NCI-H524 (cell line): ENCODE data around the gene SPECC1.
"Not testable (repeated sequence)": the region's sequence is repeated elsewhere in the genome, so short reads cannot be mapped to it uniquely, and the experiment has no call there.

ENCODE experiments used
- DNase-seq, 2 experiments: peaks; one replicate each; lab custom pipeline; 2025; lab: John Stamatoyannopoulos, UW

The SPECC1 gene

DNA sequence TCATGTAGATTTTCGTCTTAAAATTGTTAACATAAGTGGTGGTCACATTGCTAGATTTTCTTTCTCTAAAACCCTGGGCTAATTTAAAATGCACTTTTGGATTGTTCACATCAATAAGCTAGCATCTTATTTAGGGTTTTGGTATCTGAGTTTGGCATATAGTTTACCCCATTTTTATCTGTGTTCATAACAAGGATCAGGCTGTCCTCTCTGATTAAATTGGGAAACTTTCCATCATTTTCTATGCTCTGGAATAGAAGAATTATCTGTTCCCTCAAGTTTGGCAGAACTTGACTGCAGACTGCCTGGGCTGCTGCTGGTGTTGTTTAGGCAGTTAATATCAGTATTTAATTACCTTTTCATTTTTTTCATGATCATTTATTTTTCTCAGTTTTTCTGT lies 1.8 kb downstream of the SPECC1 start:
- no peak for DNase-seq

DNA sequence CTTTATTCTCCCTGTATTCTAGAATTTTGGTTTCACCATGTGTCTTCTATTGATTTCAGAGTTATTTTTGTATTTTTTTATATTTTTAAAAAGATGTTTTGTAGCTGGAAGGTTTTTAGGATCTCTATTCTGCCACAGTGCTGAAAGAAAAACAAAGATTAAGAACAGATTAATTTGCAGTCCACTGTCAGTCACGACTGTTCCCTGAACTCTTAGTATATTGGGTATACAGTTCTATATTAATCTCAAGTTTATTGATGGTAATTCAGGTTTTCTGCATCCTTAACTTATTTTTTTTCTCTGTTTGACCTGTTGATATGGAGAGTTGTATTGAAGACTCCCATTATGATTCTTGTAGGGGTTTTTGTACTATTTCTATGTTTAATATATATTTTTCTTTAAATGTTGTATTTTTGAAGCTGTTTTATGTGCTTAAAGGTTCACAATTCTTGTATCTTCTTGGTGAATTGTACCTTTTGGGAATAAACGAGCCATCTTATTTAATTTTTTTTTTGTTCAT lies 2.9 kb downstream of the SPECC1 start:
- no peak for DNase-seq

DNA sequence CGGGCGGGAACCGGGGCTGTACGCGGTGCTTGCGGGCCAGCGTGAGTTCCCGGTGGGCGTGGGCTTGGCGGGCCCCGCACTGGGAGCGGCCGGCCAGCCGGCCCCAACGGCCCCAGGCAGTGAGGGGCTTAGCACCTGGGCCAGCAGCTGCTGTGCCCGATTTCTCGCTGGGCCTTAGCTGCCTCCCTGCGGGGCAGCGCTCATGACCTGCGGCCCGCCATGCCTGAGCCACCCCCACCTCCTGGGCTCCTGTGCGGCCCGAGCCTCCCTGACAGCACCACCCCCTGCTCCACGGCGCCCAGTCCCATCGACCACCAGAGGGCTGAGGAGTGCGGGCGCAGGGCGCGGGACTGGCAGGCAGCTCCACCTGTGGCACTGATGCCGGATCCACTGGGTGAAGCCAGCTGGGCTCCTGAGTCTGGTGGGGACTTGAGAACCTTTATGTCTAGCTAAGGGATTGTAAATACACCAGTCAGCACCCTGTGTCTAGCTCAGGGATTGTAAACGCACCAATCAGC lies 7.4 kb downstream of the SPECC1 start:
- DNase-seq = not testable (repeated sequence)

DNA sequence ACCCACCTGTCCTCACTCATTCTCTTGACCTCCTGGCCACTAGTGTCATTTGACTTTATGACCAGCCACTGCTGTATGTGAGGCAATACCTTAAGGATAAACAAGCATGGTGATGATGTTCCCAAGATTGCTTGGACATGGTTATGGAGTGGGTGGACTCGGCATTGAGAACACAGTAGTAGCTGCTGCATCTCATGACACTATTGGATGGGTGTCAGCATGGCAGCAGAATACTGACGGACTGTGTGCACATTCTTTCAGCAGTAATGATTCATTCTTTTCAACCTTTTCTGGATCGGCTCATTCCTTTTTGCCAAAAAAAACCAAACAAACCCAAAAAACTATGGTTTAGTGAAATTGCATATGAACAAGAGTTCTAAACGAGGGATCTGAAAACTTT lies 13.5 kb downstream of the SPECC1 start:
- no peak for DNase-seq

DNA sequence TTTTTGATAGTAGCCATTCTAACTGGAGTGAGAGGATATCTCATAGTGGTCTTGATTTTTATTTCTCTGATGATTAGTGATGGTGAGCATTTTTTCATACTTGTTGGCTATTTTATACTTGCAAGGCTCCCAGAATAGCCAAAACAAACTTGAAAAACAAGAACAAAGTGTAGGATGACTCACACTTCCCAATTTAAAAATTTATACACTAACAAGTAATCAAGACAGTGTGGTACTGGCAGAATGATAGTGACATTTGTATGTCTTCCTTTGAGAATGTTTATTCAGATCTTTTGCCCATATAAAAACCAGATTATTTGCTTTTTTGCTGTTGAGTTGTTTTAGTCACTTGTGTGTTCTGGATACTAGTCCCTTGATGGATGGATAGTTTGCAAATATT lies 17.8 kb downstream of the SPECC1 start:
- DNase-seq = no peak

DNA sequence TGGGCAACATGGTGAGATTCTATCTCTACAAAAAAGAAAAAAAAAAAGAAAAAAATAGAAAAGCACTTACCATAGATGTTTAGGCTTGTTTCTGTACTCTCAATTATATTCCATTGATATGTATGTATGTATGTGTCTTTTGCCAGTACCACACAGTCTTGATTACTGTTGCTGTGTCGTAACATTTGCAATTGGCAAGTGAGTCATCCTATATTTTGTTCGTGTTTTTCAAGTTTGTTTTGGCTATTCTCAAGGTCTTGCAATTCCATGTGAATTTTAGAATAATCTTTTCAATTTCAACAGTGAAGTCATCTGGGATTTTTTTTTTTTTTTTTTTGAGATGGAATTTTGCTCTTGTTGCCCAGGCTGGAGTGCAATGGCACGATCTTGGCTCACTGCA lies 19.3 kb downstream of the SPECC1 start:
- DNase-seq = no peak

DNA sequence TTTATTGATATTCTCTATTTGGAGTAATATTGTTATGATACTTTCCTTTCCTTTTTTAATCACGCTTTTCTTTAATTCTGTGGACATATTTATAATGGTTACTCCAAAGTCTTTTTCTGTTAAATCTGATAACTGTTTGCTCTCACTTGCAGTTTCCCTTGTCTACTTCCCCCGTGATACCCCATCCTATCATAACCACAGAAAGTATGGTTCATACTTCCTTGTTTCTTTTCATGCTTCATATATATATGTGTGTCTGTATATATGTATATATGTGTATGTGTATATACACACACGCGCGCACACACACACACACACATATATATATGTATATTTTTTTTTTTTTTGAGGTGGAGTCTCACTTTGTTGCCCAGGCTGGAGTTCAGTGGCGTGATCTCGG lies 23.5 kb downstream of the SPECC1 start:
- no peak for DNase-seq

DNA sequence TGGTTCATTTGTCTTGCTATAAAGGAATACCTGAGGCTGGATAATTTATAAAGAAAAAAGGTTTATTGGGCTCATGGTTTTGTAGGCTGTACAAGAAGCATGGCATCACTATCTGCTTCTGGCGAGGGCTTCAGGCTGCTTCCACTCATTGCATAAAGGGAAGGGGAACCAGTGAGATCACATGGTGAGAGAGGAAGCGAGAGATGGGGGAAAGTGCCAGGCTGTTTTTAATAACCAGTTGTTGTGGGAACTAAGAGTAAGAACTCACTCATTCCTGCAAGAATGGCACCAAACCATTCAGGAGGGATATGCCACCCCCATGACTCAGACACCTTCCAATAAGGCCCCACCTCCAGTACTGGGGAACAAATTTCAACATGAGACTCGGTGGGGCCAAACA lies 24.3 kb downstream of the SPECC1 start:
- DNase-seq = no peak

DNA sequence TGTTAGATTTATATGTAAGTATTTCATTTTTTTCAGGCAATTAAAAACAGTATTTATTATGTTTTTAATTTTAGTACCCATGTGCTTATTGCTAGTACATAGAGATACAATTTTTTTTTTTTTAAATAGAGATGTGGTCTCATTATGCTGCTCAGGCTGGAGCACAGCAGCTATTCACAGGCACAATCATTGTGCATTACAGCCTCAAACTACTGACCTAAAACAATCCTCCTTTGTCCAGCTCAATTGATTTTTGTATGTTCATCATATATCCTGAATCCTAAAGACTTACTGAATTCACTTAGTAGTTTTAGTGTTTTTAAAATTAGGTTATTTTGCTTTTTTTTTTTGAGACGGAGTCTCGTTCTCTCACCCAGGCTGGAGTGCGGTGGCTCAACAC lies 26.3 kb downstream of the SPECC1 start:
- no peak for DNase-seq

DNA sequence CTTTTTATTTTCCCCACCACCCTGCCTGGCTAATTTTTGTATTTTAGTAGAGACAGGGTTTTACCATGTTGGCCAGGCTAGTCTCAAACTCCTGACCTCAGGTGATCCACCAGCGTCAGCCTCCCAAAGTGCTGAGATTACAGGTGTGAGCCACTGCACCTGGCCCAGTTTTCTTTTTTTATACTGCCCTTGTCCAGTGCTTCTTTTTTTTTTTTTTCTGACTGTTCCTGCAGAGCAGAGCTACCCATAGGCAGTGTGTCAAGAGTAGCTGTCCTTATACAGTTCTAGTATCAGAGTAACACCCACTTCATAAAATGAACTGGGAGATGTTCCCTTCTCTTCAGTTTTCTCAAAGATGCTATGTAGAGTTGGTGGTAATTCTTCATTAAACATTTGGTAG lies 28.1 kb downstream of the SPECC1 start:
- not testable (repeated sequence) for DNase-seq

DNA sequence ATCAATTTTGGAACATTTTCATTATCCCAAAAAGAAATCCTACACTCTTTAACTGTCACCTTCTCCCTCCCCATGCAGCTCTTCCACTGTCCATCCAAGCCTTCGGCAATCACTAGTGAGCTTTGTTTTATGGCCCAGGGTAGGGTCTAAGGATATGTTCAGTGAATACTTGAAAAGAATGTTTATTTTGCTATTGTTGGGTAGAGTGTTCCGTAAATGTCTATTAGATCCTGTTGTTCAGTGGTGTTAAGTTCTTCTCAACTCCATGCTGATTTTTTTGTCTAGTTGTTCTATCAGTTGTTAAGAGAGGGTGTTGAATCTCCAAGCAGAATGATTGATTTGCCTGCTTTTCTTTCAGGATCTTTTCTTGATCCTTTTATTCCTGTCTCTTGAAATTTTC lies 29.9 kb downstream of the SPECC1 start:
- no peak for DNase-seq

DNA sequence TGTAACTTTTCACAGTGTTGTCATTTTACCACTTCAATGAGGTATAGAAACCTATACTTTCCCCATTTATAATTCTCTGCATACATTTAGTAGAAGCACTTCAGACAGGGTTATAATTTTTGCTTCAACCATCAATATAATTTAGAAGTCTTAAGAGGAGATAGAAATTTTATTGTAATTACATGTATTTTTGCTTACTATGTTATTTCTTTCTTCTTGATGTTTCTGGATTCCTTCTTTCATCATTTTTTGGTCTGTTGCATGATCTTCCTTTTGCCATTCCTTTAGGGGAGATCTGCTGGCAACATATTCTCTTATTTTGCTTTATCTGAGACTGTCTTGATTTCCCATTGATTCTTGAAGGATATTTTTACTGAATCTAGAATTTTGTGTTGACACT lies 31.1 kb downstream of the SPECC1 start:
- no peak for DNase-seq

DNA sequence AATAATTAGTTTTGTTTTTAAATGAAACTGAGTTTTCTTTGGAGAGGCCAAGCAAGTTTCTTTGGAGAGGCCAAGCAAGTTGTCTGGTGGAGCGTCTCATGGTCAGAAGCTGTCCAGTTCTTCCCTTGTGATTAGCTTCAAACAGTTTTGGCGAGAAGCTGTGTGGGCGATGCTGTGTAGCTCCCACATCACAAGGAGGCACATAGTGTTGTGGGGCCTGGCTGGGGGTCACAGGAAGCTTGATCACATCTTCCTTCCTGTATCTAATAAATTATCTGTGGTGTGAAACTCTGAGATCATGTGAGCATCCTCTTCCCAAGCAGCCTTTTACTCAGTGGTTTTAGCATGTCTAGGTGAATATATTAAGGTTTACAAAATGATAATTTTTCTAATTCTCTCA lies 33.9 kb downstream of the SPECC1 start:
- no peak for DNase-seq

DNA sequence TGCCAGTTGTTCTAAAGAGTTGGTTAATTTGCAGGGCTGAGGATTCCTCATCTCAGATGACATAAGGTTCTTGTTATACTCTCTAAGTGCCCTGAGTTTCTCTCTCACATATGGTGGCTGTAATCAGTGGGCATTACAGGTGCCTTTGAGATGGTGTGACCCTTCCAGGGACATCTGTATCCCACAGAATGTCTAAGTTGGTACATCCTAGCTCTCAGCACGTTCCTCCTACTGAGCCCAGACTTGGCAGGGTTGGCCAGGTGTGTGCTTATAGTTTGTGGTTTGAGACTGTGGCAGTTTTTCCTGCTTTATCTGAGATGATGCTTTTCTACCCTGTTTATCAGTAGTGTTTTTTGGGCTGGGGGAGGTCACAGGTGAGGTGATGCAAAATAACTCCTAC lies 36.3 kb downstream of the SPECC1 start:
- DNase-seq = peak; percentile 71 to 94

DNA sequence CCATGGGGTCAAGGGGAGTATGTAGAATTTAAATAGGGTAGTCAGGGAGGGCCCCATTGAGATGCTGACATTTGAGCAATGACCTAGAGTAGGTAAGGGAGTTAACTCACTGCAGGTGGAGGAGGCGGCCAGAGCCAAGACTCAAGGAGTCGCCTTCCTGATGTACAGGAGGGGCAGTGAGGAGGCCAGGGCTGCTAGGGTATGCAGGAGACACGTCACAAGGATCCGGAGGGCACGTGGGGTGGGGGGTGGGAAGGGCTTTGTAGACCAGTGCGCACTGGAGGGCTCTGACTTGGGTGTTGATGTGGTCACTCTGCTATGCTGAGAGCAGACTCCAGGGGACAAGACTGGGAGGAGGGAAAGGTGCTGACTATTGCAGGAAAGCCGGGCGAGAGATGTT lies 37.5 kb downstream of the SPECC1 start:
- no peak for DNase-seq

DNA sequence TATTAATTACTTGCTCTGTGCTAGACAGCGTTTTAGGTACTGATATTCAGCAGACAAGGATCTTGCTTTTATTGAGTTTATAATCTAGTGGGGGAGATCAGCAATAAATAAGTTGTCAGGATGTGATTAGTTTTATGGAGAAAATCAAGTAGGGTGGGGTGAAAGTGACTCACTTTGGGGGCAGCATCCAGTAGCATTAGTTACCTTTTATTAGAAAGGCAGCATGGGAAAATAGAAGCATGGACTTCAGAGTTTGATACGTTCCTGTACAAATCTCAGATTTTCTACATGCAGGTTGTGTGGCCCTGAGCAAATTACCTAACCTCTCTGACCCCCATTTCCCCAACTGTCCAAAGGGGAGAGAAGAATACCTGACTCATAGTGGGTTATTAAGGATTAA lies 42.5 kb downstream of the SPECC1 start:
- no peak for DNase-seq

DNA sequence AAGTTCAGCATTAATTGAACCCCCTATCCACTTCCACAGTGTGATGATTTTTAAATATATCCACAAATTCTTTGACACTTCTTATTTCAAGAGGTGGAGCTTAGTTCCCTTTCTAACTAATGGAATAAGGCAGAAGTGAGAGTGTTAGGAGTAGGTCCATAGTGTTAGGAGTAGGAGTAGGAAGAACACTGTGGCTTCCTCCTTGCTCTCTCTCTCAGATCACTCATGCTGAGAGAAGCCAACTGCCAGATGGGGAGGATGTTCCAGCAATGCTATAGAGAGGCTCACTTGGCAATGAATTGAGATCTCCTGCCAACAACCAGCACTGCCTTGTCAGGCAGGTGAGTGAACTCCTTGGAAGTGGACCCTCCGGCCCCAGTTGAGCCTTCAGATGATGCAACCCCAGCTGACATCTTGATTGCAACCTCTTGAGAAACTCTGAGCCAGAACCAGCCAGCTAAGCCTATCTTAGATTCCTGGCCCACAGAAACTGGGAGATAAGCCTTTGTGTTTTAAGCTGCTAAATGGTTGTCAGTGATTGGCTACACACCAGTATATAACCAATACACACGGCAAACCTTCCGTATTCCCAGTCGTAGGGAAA lies 44.3 kb downstream of the SPECC1 start:
- no peak for DNase-seq

DNA sequence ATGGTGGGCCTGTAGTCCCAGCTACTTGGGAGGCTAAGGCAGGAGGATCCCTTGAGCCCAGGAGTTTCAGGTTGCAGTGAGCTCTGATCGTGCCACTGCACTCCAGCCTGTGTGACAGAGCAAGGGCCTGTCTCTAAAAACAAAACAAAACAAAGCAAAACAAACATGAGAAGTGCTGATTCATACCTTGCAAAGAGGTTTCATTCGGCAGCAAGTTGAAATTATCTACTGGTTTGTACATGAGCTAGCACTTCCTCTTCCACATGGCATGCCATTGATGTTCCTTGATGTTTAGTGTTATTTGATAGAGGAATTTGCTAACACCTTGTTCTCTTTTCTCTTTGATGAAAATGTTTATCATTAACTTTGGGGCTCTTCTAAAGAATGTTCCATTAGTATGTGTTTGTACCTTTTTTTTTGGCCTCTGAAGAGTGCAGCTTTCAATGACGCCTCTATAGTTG lies 50.6 kb downstream of the SPECC1 start:
- no peak for DNase-seq

DNA sequence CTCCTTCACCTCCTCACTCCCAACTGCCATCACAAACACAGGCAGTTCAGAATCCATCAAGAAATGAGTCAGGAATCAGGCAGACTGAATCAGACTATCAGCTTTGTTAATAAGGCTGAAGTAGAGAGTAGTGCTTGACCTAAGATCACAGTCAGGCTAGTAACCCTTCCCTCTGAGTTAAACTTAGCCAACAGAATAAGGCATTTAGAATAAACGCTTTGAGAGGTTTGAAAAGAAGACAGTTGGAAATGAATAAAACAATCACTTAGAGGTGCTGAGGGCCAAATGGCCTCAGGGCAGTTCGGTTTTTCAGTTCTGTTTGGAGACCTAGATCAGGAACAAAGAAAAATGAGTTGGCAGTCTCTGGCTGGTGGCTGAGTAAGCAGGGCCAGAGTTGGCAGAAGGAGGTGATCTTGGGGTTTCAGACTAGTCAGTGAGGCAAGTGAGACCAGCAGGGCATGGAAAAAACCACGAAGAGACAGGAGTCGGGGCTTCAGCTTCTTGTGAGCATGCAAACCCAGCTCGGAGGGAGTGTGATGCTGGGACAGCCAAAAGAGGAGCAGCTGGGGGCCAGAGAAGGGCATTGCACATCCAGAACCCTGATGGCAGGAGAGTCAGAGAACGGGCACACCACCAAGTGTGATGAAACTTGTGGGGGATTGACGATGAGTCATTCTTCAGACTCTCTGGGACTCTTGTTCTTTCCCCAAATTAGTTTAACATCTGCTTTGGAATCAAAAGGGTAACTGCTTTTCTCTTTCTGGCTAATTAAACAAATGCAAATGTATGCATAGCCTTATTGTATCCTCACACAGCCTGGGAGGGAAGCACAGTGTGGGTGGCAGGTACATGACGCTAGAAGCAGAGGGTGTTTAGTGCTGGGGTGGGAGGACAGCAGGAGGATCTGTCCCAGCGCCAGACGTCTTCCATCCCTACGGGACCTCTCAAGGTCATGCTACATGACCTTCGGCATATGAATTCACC lies 54.8 kb downstream of the SPECC1 start:
- DNase-seq = no peak

DNA sequence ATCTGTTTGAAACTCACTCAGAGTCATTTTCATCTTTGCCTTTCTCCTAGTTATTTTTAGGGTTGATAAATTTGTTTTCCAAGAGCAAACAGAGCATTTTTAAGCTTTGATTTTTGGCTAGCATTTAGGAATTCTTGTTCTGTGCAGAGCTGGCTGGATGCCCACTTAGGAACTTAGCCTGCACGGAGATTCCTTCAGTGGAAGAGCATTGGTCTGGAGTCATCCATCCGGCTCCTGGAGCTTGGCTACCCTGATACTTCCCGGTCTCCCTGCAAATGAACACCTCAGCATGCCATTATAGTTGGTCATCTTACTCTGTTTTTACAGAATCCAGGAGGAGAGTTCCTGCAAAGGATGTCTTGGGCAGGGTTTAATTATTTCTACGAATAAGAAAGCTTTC lies 57.1 kb downstream of the SPECC1 start:
- no peak for DNase-seq

DNA sequence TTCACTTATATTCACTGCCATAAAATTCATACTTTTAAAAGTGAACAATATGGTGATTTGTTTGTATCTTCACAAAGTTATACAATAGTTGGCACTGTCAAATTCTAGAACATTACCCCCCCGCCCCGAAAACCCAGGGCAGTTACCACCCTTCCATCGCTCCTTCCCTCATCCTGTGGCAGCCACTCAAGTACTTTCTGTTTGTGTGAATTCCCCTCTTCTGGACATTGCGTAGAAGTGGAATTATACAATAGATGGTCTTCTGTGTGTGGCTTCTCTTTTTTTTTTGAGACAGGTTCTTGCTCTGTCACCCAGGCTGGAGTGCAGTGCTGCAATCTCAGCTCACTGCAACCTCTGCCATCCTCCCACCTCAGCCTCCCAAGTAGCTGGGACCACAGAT lies 58.6 kb downstream of the SPECC1 start:
- DNase-seq = no peak

DNA sequence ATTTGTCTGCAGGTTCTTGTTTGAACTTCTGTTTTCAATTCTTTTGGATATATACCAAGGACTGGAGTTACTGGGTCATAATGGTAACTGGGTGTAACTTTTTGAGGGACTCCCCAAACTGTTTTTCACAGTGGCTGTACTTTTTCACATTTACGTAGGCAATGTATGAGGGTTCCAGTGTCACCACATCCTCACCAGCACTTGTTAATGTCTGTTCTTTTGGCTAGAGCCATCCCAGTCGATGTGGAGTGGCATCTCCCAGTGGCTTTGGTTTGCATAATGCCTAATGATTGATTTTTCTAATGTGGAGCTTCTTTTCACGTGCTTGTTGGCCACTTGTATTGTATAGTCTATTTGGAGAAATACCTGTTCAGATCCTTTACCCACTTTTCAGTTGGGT lies 59.3 kb downstream of the SPECC1 start:
- no peak for DNase-seq
